IPS-18c (cell line): ENCODE measurements around the gene EBF4.
A peak's percentile ranks its signal among the peaks of the same experiment; 100 is the strongest.
"Not testable (repeated sequence)": the region's sequence is repeated elsewhere in the genome, so short reads cannot be mapped to it uniquely, and the experiment has no call there.

Experiments
- H3K4me3 ChIP-seq: 2 replicates; pipeline ENCODE4 v1.7.0; 2013; ENCODE audit warnings: low read depth, mild to moderate bottlenecking, low read length, moderate library complexity; ENCODE audit not compliant: insufficient read depth
- H3K9me3 ChIP-seq: one replicate; pipeline ENCODE4 v1.6.1; 2013; ENCODE audit warnings: mild to moderate bottlenecking, low read length, moderate library complexity; ENCODE audit not compliant: control insufficient read depth, insufficient read depth

Gene EBF4

DNA sequence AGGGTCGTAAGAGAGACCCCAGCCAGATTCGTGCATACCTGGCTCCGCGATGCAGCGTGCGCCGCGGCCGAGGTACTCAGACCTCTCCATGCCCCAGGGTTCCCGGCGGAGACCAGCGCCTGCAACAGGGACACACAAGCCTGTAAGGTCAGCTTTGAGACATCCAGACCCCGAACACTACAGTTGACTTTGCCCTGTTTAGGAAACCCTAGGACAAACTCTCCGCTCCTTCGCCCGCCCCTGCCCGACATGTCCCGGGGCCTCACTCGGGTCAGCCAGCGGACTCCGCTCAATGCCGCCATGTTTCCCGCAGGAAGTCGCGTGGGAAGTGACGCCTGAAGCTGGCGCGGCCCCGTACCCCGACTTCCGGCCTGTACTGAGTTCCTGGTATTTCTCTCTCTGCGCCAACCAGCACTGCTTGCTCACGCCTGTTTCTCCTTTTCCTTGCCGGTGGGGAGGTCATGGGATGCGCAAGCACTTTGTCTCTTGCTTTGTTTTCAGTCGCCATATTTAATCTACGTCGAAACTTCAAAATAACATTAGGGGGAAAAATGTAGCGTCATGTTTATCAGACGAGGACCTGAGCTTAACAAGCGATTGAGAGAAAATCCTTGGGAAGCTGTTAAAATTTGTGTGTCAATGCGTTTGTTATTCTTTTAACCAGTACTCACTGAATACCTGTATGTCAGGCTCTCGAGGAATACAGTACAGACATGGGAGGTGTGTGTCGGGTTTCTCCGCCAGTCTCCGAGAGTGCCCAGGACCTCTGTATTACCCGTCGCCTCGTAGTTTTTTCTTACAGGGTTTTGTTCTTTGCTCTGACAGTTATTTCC, 28.5 kb upstream of the EBF4 start, which contains the start of gene IDH3B:
TSS of gene IDH3B (minus strand) at position 330 of the 833 bp plus-strand sequence. CDS start at position 302, 28 bp downstream.
- Histone ChIP-seq H3K4me3 (peak within 1 kb of the TSS; percentile 96), H3K9me3 (no peaks in the 10 kb centered on the region)

- H3K9me3 ChIP-seq, result no peaks in the 10 kb centered on the region
These were observed 20.6 kb upstream of the EBF4 start for GRCh38 chr20:2671977-2672376.

GRCh38 chr20:2672446-2672845, 20.1 kb upstream of the EBF4 start:
- Histone ChIP-seq H3K4me3 (no peak overlapping the region), H3K9me3 (no peaks in the 10 kb centered on the region)

More at GRCh38 chr20:2671977-2672376, 20.6 kb upstream of the EBF4 start:
- H3K4me3 ChIP-seq, result no peak overlapping the region

DNA sequence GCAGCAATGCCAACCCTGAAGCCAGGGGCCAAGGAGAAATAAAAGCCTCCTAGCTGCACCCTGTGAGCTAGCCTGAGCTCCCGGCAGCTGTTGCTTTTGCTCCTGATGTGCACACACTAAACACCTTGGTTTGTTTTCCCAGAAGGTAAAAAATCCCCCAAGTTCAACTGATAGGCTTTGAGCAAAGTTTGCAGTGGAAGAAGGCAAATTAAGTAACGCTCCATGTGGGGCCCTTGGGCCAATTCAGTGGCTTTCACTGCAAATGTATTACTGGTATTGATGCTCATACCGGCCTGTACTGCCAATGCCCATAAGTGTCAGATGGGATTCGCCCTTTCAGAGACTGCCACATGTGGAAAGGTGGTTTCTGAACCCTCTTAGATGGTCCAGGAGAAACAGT, 19.1 kb upstream of the EBF4 start:
- no peaks in the 10 kb centered on the region for H3K9me3 ChIP-seq
- H3K4me3 ChIP-seq, result no peak overlapping the region

GRCh38 chr20:2680046-2680445, 12.5 kb upstream of the EBF4 start:
- Histone ChIP-seq H3K4me3 (no peak overlapping the region), H3K9me3 (no peaks in the 10 kb centered on the region)

DNA sequence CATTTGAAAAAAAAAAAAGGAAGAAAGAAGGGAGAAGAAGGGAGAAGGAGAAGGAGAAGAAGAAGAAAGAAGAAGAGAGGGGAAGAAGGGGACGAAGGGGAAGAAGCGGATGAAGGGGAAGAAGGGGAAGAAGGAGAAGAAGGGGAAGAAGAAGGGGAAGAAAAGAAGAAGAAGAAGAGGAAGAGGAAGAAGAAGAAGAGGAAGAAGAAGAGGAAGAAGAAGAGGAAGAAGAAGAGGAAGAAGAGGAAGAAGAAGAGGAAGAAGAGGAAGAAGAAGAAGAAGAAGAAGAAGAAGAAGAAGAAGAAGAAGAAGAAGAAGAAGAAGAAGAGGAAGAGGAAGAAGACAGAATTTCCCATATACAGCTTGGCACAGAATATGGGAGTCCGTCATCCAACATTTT, 10.5 kb upstream of the EBF4 start:
- H3K9me3 ChIP-seq, H3K4me3 ChIP-seq: not testable (repeated sequence)

GRCh38 chr20:2684817-2685216, 7.8 kb upstream of the EBF4 start:
- not testable (repeated sequence) for H3K9me3 ChIP-seq, H3K4me3 ChIP-seq

DNA sequence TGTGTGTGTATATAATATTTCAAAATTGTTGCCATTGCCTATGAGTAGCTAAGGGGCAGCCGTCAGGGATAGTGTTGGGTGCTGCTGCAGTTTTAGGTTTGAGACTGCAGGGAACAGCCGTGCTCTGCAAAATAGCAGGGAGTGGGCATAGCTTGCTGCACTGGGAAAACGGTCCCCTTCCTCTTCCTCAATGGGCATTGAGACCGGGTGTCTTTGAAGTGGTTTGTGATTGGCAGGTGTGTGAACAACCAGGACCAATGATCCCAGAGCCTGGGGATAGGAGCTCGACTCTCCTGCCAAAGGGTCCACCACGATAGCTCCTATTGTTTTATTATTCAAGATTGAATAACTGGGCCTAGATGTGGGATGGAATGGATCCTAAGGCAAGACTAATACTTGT, 5.1 kb upstream of the EBF4 start:
- Histone ChIP-seq H3K4me3 (no peak overlapping the region), H3K9me3 (no peaks in the 10 kb centered on the region)

DNA sequence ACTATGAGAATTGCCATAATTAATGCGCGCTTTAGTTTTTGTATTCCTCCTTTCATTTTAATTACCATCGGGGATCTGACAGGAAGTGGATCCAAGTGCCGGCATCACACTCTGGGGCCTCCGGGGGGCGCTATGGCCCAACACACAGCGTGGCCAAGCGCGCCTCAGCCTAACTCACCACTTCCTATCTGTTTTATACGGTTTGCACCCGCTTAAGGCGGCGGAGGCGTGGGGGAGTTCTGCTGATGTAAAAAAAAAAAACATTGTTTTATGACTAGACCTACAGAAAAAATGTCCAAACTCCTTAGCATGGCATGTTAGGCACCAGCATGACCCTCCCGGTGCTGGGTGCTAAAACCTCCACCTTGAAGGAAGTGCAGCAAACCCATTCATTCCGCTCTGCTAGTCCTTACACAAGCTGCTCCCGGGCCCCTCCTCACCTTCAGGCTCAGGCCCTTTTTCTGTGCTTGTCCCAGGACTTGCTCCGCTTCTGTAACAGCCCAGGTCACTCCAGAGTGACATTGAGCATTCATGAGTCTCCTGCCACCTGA, 4.5 kb upstream of the EBF4 start:
- H3K9me3 ChIP-seq, result no peaks in the 10 kb centered on the region
- no peak overlapping the region for H3K4me3 ChIP-seq

DNA sequence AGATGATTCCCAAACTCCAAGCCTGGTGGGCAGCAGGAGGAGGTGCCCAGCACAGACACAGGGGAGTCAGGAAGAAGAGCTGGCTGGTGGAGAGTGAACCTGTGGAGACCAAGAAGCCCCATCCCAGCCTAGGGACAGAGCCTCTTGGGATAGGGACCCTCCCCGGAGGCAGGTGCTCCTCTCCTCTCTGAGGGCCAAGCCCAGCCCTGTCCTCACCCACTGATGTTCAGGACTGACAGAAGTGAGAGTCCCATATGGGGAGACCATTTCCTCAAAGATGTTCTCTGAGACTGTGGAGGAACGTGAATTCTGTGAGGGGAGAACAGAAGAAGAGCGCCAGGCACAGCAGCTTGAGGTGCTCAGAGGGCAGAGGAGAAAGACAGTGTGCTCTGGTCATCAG, 2.4 kb upstream of the EBF4 start:
- H3K4me3 ChIP-seq, result no peak overlapping the region

DNA sequence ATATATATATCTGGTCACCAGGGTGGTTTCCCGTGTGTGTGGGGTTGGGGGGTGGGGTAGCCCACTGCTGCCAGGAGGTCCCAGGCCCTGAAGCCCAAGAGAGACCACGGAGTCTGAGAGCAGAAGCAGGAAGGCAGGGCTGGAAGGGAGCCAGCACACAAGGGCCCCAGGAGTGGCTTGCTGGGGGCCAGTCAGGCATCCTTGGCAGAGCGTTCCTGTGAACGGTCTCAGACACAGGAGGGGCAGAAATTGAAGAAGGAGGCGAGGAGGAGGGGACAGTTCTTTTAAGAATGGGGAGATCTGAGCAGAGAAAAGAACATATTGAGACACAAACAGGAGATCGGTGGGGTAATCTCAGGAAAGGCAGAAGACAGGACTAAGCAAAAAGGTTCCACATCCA, 1.9 kb upstream of the EBF4 start:
- Histone ChIP-seq H3K9me3 (peaks cover 3% of the 10 kb centered on the region), H3K4me3 (no peak overlapping the region)

More for the DNA sequence above, 2.4 kb upstream of the EBF4 start:
- H3K9me3 ChIP-seq, result peaks cover 3% of the 10 kb centered on the region

DNA sequence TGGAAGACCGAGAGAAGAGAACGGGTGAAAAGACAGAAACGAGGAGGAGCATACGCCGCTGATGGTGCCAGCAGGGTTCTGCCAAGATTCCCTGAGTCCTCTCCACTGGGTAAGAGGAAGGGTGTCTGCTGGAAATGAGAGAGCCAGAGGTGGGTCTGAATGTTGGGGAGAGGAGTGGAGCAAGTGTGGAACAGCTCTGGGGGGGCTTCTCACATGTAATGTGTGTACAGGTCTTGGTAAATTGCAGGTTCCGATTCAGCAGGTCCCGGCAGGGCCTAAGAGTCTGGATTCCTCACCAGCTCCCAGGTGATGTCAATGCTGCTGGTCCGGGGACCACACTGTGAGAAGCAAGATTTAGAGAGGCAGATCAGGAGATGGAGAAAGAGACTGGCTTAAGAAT, 1.5 kb upstream of the EBF4 start:
- H3K4me3 ChIP-seq, result no peak overlapping the region
- peaks cover 3% of the 10 kb centered on the region for H3K9me3 ChIP-seq

GRCh38 chr20:2691663-2692035, 931 bp upstream of the EBF4 start:
- Histone ChIP-seq H3K4me3 (peak overlapping the region; percentile 34; the same call in 1 of the 2 replicates), H3K9me3 (peaks cover 3% of the 10 kb centered on the region)

- peaks cover 3% of the 10 kb centered on the region for H3K9me3 ChIP-seq
- no peak overlapping the region for H3K4me3 ChIP-seq
These were observed 306 bp downstream of the EBF4 start for GRCh38 chr20:2692886-2693285.

GRCh38 chr20:2693286-2694007, 867 bp downstream of the EBF4 start:
- Histone ChIP-seq H3K4me3 (peak overlapping the region; percentile 41; the same call in 1 of the 2 replicates), H3K9me3 (peaks cover 3% of the 10 kb centered on the region)

DNA sequence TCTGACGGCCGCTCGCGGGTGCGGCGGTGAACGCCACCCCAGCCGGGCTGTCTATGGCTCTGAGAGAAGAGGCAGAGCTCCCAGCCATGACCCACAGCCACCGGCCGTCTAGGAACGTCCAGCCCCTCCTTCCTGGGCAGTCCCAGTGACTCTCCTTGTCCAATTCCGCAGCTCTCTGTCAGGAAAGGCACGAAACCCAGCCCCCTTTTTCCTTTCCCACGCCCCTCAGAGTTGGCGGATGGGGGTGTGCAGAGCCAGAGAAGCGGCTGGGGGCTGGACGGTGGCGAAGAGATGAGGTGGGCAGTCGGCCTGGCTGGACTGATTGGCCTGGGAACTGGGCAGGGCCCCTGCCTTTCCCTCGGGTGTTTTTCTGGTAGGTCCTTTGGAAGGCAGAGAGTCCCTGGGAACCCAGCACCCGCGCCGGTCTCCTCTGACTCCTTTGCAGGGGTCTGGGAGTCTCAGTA, 1.5 kb downstream of the EBF4 start:
- Histone ChIP-seq H3K4me3 (peak overlapping the region; percentile 41; the same call in 1 of the 2 replicates), H3K9me3 (peaks cover 3% of the 10 kb centered on the region)

GRCh38 chr20:2694519-2694918, 1.9 kb downstream of the EBF4 start:
- Histone ChIP-seq H3K9me3 (peaks cover 3% of the 10 kb centered on the region), H3K4me3 (peak overlapping the region; percentile 38; the same call in 1 of the 2 replicates)
